Erythroblast (primary cell): ENCODE results near the gene RASA2.

ENCODE experiments used
- DNase-seq, 2 experiments: peaks; one replicate each; lab custom pipeline; 2025; lab: John Stamatoyannopoulos, UW
- GATA1 ChIP-seq: IDR thresholded peaks from 2 replicates; pipeline ENCODE4 v1.6.1; 2011; ENCODE audit warnings: low read depth, mild to moderate bottlenecking, control low read depth, low read length, moderate library complexity
- POLR2A ChIP-seq: IDR thresholded peaks from 2 replicates; pipeline ENCODE4 v1.6.1; 2011; ENCODE audit warnings: mild to moderate bottlenecking, low read length

The RASA2 gene

DNA sequence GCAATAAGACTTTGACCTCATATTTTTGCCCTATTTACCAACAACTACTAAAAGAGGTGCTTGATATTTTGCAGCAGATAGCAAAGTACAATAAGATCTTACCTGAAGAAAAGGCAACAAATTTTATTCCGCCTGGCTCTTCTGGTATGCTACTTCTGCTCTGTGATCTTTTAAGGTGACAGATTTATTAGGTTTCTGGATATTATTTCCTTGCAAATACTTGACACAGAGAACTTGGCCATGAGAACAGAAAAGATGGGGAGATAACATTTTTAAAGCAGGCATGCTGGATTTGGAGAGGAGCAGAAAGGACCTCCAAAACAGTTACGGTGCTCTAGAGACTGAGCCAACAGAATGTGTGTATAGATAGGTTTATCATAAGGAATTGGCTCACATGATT lies 164.6 kb downstream of the RASA2 start:
- no peak for DNase-seq
- TF ChIP-seq POLR2A (no peak), GATA1 (no peak)

DNA sequence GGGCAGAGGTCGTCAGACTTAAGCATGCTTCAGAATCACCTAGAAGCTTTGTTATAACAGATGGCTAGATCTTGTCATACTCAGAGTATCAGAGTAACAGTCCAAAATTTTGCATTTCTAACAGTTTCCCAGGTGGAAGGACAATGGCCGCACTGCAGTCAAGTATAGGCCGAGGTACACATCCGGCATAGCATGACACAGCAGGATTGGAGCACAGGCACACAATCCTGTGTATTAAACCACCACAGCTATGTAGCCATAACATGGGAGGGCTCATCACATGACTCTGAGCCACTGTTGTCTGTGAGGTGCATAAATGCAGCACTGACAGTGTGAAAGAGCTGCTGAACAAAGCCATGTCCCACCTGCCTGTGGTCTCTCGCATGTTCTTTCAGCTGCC lies 165.5 kb downstream of the RASA2 start:
- DNase-seq: no peak
- TF ChIP-seq GATA1 (no peak), POLR2A (no peak)

DNA sequence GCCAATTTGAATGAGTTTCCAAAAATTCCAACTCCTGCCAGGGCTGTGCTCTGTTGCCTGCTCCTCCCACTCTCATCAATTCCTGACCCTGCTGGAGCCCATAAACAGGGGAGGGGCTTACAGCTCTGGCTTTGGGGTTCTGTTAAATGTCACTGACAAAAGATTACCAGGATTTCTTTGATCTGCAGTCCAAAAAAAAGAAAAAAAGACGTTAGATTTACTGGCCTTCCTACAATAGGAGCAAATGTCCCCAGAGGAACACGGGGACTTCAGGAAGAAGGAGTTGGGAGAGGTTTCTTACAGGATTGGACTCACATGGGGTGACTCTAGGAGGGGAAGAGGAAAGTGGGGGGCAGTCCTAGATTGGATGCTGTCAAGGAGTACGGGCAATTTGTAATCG lies 167.0 kb downstream of the RASA2 start:
- DNase-seq: no peak
- TF ChIP-seq POLR2A: no peak
- no peak for TF ChIP-seq GATA1

GRCh38 chr3:141655801-141656200 lies 169.0 kb downstream of the RASA2 start:
- TF ChIP-seq POLR2A (no peak), GATA1 (no peak)
- DNase-seq: no peak

DNA sequence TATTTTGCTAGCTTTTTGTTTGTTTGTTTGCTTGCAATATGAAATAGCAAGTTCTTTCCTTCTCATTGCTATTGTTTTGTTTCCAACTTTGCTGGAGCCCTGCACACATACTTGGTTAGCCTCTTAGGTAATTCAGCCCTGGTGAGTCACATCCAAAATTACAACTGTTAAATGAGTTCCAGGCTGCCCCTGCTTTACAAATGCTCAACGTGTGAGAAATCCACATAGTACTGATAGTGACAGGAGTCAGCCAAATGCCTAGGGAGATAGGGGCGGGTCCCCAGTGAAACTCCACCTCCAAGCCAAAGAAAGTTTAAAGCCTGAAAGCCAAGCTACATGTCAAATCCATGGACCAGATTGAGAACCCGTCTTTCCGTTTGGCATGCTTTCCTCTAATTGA lies 169.9 kb downstream of the RASA2 start:
- TF ChIP-seq POLR2A (no peak), GATA1 (no peak)
- no peak for DNase-seq

GRCh38 chr3:141657516-141657915 lies 170.7 kb downstream of the RASA2 start:
- DNase-seq: peak in 1 of 2 experiments; percentile 26
- TF ChIP-seq GATA1 (no peak), POLR2A (no peak)

GRCh38 chr3:141659821-141660613 lies 173.2 kb downstream of the RASA2 start:
- TF ChIP-seq POLR2A (no peak), GATA1 (no peak)
- no peak for DNase-seq

DNA sequence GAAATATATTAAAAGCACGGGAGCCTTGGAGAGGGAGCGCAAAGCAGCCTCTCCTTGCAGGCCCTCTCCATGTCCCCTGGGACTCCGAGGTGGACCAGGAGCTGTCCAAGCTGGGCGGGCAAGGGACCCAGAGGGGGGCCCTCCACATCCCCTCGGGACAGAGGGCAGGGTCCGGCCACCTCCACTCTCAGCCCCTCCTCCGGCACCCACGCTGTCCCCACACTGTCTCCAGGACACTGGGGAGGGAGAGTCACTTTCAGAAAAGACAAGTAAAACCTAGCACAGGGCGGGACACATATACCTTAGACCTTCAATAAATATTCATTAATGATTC lies 173.8 kb downstream of the RASA2 start:
- TF ChIP-seq POLR2A: no peak
- no peak for TF ChIP-seq GATA1
- DNase-seq: no peak

GRCh38 chr3:141661229-141662196 lies 174.7 kb downstream of the RASA2 start:
- no peak for DNase-seq
- TF ChIP-seq POLR2A (no peak), GATA1 (no peak)

DNA sequence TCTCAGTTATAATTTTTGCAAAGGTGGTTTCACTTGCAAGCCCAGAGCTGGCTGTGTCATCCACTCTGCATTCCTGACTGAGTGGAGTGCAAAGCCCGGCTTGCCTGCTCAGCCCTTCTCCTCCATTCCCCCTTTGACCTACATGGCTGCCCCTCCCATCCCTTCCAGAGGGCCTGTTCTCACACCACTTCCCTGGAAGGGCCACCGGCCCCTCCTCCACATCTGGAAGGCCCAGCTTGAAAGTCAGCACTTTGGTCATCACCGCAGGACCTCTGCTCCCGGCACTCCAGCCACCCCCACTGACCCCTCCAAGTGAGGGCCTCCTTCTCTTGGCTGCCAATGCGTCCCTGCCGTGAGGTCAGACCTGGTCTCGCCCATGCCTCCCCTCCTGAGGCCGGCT lies 177.2 kb downstream of the RASA2 start:
- TF ChIP-seq GATA1 (no peak), POLR2A (no peak)
- DNase-seq: no peak
